SK-N-SH treated with all-trans-retinoic acid at 6 μM for 48 hours (cell line): Measurements from ENCODE around the gene FGF19.

ENCODE experiments used
- ATAC-seq: fragments of 200-7000 bp; cut with Tn5 transposase; 3 replicates; pipeline ENCODE4 v1.9.1; 2020; ENCODE audit warnings: mild to moderate bottlenecking, moderate library complexity
- ARNTL ChIP-seq: fragments of 450-650 bp; formaldehyde crosslinking; IDR thresholded peaks from 2 replicates; pipeline ENCODE4 v1.5.0; 2020; ENCODE audit warnings: low read depth, mild to moderate bottlenecking, moderate library complexity, borderline replicate concordance
- CSDC2 ChIP-seq: fragments of 250-450 bp; sonication (Bioruptor Pico); IDR thresholded peaks from 2 replicates; pipeline ENCODE4 v1.5.0; 2020; ENCODE audit warnings: mild to moderate bottlenecking, moderate library complexity
- ESRRG ChIP-seq: fragments of 250-450 bp; sonication (Bioruptor Pico); IDR thresholded peaks from 2 replicates; pipeline ENCODE4 v1.6.1; 2021; ENCODE audit warnings: mild to moderate bottlenecking
- GLIS3 ChIP-seq: fragments of 250-450 bp; sonication (Bioruptor Pico); IDR thresholded peaks from 2 replicates; pipeline ENCODE4 v1.5.0; 2020; ENCODE audit warnings: mild to moderate bottlenecking, moderate library complexity
- ISL1 ChIP-seq: fragments of 250-450 bp; sonication (Bioruptor Pico); IDR thresholded peaks from 2 replicates; pipeline ENCODE4 v2.1.2; 2022; ENCODE audit warnings: mild to moderate bottlenecking, moderate library complexity
- OSR1 ChIP-seq: fragments of 250-450 bp; sonication (Bioruptor Pico); IDR thresholded peaks from 2 replicates; pipeline ENCODE4 v1.8.0; 2022; ENCODE audit warnings: moderate library complexity, mild to moderate bottlenecking, inconsistent platforms
- POU6F1 ChIP-seq: fragments of 250-450 bp; sonication (Bioruptor Pico); IDR thresholded peaks from 2 replicates; pipeline ENCODE4 v1.8.0; 2021; ENCODE audit warnings: low read depth, mild to moderate bottlenecking, moderate library complexity, borderline replicate concordance
- PPARA ChIP-seq: fragments of 250-450 bp; sonication (Bioruptor Pico); IDR thresholded peaks from 2 replicates; pipeline ENCODE4 v1.5.0; 2020; ENCODE audit warnings: mild to moderate bottlenecking, borderline replicate concordance
- RARB ChIP-seq: fragments of 250-450 bp; sonication (Bioruptor Pico); IDR thresholded peaks from 2 replicates; pipeline ENCODE4 v1.8.0; 2021; ENCODE audit warnings: mild to moderate bottlenecking, moderate library complexity
- SNAI2 ChIP-seq: fragments of 250-450 bp; sonication (Bioruptor Pico); IDR thresholded peaks from 2 replicates; pipeline ENCODE4 v1.5.0; 2020; ENCODE audit warnings: mild to moderate bottlenecking, moderate library complexity
- TCF4 ChIP-seq: fragments of 250-450 bp; sonication (Bioruptor Pico); IDR thresholded peaks from 2 replicates; pipeline ENCODE4 v1.8.0; 2021; ENCODE audit warnings: mild to moderate bottlenecking, moderate library complexity, borderline replicate concordance
- TOX ChIP-seq: fragments of 250-450 bp; sonication (Bioruptor Pico); IDR thresholded peaks from 2 replicates; pipeline ENCODE4 v1.8.0; 2021; ENCODE audit warnings: mild to moderate bottlenecking, moderate library complexity, borderline replicate concordance
- ZFP3 ChIP-seq: fragments of 250-450 bp; sonication (Bioruptor Pico); IDR thresholded peaks from 2 replicates; pipeline ENCODE4 v1.5.0; 2020; ENCODE audit warnings: mild to moderate bottlenecking, moderate library complexity
- ZFP30 ChIP-seq: fragments of 450-650 bp; formaldehyde crosslinking; IDR thresholded peaks from 2 replicates; pipeline ENCODE4 v1.5.0; 2022; ENCODE audit warnings: mild to moderate bottlenecking, moderate library complexity
- ZNF565 ChIP-seq: fragments of 450-650 bp; formaldehyde crosslinking; conservative IDR thresholded peaks from 2 replicates; pipeline ENCODE4 v1.5.0; 2020; ENCODE audit warnings: low read depth, mild to moderate bottlenecking, moderate library complexity
- ZNF70 ChIP-seq: fragments of 450-650 bp; formaldehyde crosslinking; IDR thresholded peaks from 2 replicates; pipeline ENCODE4 v1.5.0; 2020; ENCODE audit warnings: mild to moderate bottlenecking, moderate library complexity
- ZNF8 ChIP-seq: fragments of 450-650 bp; formaldehyde crosslinking; IDR thresholded peaks from 2 replicates; pipeline ENCODE4 v1.5.0; 2020; ENCODE audit warnings: mild to moderate bottlenecking, moderate library complexity
- TF ChIP-seq, protein P1 (sequence below): fragments of 250-450 bp; sonication (Bioruptor Pico); IDR thresholded peaks from 2 replicates; pipeline ENCODE4 v1.5.1; 2021; ENCODE audit warnings: mild to moderate bottlenecking, moderate library complexity
- TF ChIP-seq, protein P2 (sequence below): fragments of 250-450 bp; sonication (Bioruptor Pico); IDR thresholded peaks from 2 replicates; pipeline ENCODE4 v1.5.1; 2020; ENCODE audit warnings: low read depth, mild to moderate bottlenecking, moderate library complexity
- TF ChIP-seq, protein P3 (sequence below): fragments of 250-450 bp; sonication (Bioruptor Pico); IDR thresholded peaks from 2 replicates; pipeline ENCODE4 v1.8.0; 2020; ENCODE audit warnings: mild to moderate bottlenecking, moderate library complexity, borderline replicate concordance
- TF ChIP-seq, protein P4 (sequence below): fragments of 250-450 bp; sonication (Bioruptor Pico); IDR thresholded peaks from 2 replicates; pipeline ENCODE4 v1.5.0; 2020; ENCODE audit warnings: mild to moderate bottlenecking, moderate library complexity

The FGF19 gene

DNA sequence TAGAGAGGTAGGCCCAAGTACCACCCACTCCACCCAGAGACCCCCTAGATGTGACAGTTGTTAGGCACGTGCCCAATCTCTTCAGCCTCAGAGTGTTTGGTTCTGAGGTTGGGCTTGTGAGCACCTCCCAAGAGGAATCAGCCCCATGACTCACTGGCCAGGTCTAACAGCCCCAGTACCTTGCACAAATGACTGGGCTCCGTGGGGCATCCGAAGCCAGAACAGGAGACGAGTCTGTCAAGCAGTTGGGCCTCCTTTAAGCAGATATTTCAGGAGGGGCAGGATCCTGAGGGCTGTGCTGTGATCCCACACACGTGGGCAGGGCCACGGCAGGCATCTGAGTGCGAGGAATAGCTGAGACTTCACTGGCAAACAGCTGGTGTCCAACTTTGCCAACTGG, 29.1 kb upstream of the FGF19 start:
- ATAC-seq, result no peak
- no peak for TF ChIP-seq ZNF565
- TF ChIP-seq, protein P1, sequence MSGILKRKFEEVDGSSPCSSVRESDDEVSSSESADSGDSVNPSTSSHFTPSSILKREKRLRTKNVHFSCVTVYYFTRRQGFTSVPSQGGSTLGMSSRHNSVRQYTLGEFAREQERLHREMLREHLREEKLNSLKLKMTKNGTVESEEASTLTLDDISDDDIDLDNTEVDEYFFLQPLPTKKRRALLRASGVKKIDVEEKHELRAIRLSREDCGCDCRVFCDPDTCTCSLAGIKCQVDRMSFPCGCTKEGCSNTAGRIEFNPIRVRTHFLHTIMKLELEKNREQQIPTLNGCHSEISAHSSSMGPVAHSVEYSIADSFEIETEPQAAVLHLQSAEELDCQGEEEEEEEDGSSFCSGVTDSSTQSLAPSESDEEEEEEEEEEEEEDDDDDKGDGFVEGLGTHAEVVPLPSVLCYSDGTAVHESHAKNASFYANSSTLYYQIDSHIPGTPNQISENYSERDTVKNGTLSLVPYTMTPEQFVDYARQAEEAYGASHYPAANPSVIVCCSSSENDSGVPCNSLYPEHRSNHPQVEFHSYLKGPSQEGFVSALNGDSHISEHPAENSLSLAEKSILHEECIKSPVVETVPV (CRISPR knock-in tag), result no peak
- no peak for TF ChIP-seq TCF4 (CRISPR knock-in tag)
- TF ChIP-seq ESRRG (CRISPR knock-in tag), result no peak

DNA sequence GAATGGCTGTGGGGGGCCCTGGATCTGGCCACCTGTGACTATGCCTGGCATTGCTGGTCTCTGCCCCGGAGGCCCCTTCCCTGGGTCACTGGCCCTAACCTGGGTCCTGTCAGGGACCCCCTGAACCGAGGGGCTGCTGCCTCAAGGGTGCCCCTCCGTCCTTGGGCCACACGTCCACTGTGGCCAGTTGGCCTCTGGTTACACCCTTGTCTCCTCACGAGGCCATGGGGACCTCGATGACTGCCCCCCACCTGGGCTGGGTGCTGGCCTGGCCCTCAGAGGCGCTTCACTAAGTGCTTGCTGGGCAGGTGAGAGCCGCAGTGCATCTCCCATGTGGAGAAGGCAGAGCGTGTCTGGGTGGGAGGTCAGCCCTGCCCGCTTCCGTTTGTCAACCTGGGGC, 27.3 kb upstream of the FGF19 start:
- TF ChIP-seq TOX (CRISPR knock-in tag) (no peak), TCF4 (CRISPR knock-in tag) (no peak)
- no peak for ATAC-seq

GRCh38 chr11:69730500-69730899, 26.7 kb upstream of the FGF19 start:
- no peak for ATAC-seq
- TF ChIP-seq, protein P2, sequence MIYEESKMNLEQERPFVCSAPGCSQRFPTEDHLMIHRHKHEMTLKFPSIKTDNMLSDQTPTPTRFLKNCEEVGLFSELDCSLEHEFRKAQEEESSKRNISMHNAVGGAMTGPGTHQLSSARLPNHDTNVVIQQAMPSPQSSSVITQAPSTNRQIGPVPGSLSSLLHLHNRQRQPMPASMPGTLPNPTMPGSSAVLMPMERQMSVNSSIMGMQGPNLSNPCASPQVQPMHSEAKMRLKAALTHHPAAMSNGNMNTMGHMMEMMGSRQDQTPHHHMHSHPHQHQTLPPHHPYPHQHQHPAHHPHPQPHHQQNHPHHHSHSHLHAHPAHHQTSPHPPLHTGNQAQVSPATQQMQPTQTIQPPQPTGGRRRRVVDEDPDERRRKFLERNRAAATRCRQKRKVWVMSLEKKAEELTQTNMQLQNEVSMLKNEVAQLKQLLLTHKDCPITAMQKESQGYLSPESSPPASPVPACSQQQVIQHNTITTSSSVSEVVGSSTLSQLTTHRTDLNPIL (CRISPR knock-in tag), result no peak
- TF ChIP-seq, all 23 proteins: peak for 0

DNA sequence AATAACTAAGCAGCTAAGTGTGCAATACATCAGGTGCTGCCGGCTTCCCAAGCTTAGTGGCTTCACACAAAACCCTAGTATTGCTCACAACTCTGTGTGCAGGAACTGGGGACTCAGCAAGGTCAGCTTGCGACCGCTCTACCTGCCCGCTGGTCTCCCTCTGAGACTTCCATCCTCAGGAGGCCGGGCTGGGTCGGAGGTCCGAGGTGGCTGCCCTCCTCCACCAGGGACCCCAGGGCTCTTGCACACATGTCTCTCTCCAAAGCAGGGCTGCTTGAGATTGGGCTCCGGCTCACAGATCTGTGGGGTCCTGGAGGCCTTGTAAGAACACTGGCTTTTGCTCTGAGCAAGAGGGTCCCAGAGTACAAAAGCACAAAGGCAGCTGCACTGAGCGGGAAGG, 25.4 kb upstream of the FGF19 start:
- TF ChIP-seq SNAI2, result no peak
- TF ChIP-seq, protein P3, sequence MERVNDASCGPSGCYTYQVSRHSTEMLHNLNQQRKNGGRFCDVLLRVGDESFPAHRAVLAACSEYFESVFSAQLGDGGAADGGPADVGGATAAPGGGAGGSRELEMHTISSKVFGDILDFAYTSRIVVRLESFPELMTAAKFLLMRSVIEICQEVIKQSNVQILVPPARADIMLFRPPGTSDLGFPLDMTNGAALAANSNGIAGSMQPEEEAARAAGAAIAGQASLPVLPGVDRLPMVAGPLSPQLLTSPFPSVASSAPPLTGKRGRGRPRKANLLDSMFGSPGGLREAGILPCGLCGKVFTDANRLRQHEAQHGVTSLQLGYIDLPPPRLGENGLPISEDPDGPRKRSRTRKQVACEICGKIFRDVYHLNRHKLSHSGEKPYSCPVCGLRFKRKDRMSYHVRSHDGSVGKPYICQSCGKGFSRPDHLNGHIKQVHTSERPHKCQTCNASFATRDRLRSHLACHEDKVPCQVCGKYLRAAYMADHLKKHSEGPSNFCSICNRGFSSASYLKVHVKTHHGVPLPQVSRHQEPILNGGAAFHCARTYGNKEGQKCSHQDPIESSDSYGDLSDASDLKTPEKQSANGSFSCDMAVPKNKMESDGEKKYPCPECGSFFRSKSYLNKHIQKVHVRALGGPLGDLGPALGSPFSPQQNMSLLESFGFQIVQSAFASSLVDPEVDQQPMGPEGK (CRISPR knock-in tag), result no peak
- TF ChIP-seq ISL1, result no peak
- TF ChIP-seq ZNF70 (CRISPR knock-in tag), result no peak
- no peak for TF ChIP-seq RARB (CRISPR knock-in tag)
- TF ChIP-seq ESRRG (CRISPR knock-in tag), result no peak
- TF ChIP-seq, all 23 proteins: peak for 0

DNA sequence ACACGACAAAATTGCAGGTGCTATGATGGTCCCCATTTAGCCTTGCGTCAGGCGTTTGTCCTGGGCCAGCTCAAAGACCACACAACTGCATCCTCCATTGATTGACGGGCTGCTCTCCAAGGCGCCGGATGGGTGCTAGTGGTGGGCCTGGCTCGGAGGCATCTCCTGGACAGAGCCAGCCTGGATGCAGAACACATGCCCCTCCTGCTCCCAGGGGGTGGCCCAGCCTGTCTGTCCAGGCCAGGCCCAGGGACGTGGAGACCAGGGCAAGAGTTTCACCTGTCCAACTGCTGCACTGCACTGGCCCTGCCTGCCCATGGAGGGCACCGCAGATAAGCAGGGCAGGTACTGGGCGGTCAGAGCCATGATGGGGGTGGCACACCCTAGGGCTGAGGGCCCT, 23.4 kb upstream of the FGF19 start:
- TF ChIP-seq POU6F1 (CRISPR knock-in tag) (no peak), TOX (CRISPR knock-in tag) (no peak), OSR1 (no peak), PPARA (CRISPR knock-in tag) (no peak), CSDC2 (no peak), ZNF565 (no peak), GLIS3 (no peak), ARNTL (no peak), ZNF8 (no peak), TCF4 (CRISPR knock-in tag) (no peak), SNAI2 (no peak), RARB (CRISPR knock-in tag) (no peak), ISL1 (no peak), ESRRG (CRISPR knock-in tag) (no peak), ZFP30 (no peak), ZFP3 (CRISPR knock-in tag) (no peak), ZNF70 (CRISPR knock-in tag) (no peak)
- TF ChIP-seq, protein P2 (CRISPR knock-in tag), result no peak
- TF ChIP-seq, protein P3 (CRISPR knock-in tag), result no peak
- TF ChIP-seq, protein P4, sequence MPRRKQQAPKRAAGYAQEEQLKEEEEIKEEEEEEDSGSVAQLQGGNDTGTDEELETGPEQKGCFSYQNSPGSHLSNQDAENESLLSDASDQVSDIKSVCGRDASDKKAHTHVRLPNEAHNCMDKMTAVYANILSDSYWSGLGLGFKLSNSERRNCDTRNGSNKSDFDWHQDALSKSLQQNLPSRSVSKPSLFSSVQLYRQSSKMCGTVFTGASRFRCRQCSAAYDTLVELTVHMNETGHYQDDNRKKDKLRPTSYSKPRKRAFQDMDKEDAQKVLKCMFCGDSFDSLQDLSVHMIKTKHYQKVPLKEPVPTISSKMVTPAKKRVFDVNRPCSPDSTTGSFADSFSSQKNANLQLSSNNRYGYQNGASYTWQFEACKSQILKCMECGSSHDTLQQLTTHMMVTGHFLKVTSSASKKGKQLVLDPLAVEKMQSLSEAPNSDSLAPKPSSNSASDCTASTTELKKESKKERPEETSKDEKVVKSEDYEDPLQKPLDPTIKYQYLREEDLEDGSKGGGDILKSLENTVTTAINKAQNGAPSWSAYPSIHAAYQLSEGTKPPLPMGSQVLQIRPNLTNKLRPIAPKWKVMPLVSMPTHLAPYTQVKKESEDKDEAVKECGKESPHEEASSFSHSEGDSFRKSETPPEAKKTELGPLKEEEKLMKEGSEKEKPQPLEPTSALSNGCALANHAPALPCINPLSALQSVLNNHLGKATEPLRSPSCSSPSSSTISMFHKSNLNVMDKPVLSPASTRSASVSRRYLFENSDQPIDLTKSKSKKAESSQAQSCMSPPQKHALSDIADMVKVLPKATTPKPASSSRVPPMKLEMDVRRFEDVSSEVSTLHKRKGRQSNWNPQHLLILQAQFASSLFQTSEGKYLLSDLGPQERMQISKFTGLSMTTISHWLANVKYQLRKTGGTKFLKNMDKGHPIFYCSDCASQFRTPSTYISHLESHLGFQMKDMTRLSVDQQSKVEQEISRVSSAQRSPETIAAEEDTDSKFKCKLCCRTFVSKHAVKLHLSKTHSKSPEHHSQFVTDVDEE (CRISPR knock-in tag), result no peak
- ATAC-seq, result no peak

More for the DNA sequence above, 25.4 kb upstream of the FGF19 start:
- no peak for ATAC-seq
